Measurements from ENCODE around the gene CMTR2. TPM values are rescaled to one million over a fixed set of nuclear protein-coding genes. Genes with fewer than 3 reads are reported as not detected.

The CMTR2 gene
- total and polyA plus RNA-seq, 9 donors, result 5.6 to 26.1 (median 17.3) TPM

GRCh38 chr16:71260995-71261394, 28.2 kb downstream of the CMTR2 start:
- Histone ChIP-seq H3K9me3 (no peaks in the 10 kb centered on the region), H3K4me1 (ENCODE audit: insufficient read depth) (no peaks in the 10 kb centered on the region), H3K4me3 (no peak overlapping the region), H3K36me3 (no peaks in the 10 kb centered on the region), H3K27me3 (no peaks in the 10 kb centered on the region), H3K27ac (no peak overlapping the region)
- DNase-seq, result no peak
- TF ChIP-seq POLR2A (IDR thresholded peaks at IDR 0.05) (no peak), CTCF (IDR thresholded peaks at IDR 0.05) (no peak)
- intact Hi-C loops (cut with DNase I), result no loop called here

GRCh38 chr16:71259086-71259485, 30.1 kb downstream of the CMTR2 start:
- TF ChIP-seq POLR2A (IDR thresholded peaks at IDR 0.05) (no peak), EP300 (IDR thresholded peaks at IDR 0.05) (no peak)
- H3K9me3 ChIP-seq, result no peaks in the 10 kb centered on the region
- H3K4me1 ChIP-seq (ENCODE audit: insufficient read depth), result no peaks in the 10 kb centered on the region
- DNase-seq, result no peak
- no peaks in the 10 kb centered on the region for H3K27me3 ChIP-seq
- H3K27ac ChIP-seq, result no peak overlapping the region
- intact Hi-C loops (cut with DNase I), result no loop called here
- 73 to 78% (median 78%) methylated on average over 5 of the region's 5 CpGs for WGBS, 3 donors
- no peak overlapping the region for H3K4me3 ChIP-seq
- H3K36me3 ChIP-seq, result no peaks in the 10 kb centered on the region

- no peak for DNase-seq
- intact Hi-C loops (cut with DNase I), result no loop called here
- Histone ChIP-seq H3K4me3 (no peak overlapping the region), H3K27ac (no peak overlapping the region), H3K36me3 (no peaks in the 10 kb centered on the region), H3K9me3 (no peaks in the 10 kb centered on the region), H3K27me3 (no peaks in the 10 kb centered on the region), H3K4me1 (ENCODE audit: insufficient read depth) (no peaks in the 10 kb centered on the region)
- TF ChIP-seq EP300 (IDR thresholded peaks at IDR 0.05) (no peak), POLR2A (IDR thresholded peaks at IDR 0.05) (no peak), CTCF (IDR thresholded peaks at IDR 0.05) (no peak)
- WGBS, 3 donors, result 44 to 62% (median 51%) methylated on average over 1 of the region's 1 CpG
Measured at GRCh38 chr16:71258372-71258771, 30.8 kb downstream of the CMTR2 start.

GRCh38 chr16:71257768-71258167, 31.4 kb downstream of the CMTR2 start:
- 33 to 44% (median 41%) methylated on average over 1 of the region's 1 CpG for whole genome bisulfite sequencing, 3 donors
- no peak overlapping the region for H3K27ac ChIP-seq
- no peaks in the 10 kb centered on the region for H3K27me3 ChIP-seq
- intact Hi-C loops (cut with DNase I), result no loop called here
- no peak overlapping the region for H3K4me3 ChIP-seq
- H3K36me3 ChIP-seq, result no peaks in the 10 kb centered on the region
- H3K4me1 ChIP-seq (ENCODE audit: insufficient read depth), result no peaks in the 10 kb centered on the region
- TF ChIP-seq POLR2A (IDR thresholded peaks at IDR 0.05) (no peak), CTCF (IDR thresholded peaks at IDR 0.05) (no peak), EP300 (IDR thresholded peaks at IDR 0.05) (no peak)
- no peak for DNase-seq
- no peaks in the 10 kb centered on the region for H3K9me3 ChIP-seq

- Histone ChIP-seq H3K4me1 (ENCODE audit: insufficient read depth) (no peaks in the 10 kb centered on the region), H3K9me3 (no peaks in the 10 kb centered on the region), H3K27me3 (no peaks in the 10 kb centered on the region), H3K36me3 (no peaks in the 10 kb centered on the region), H3K4me3 (no peak overlapping the region), H3K27ac (no peak overlapping the region)
- intact Hi-C loops (cut with DNase I), result no loop called here
- WGBS, 3 donors, result 33 to 43% (median 35%) methylated on average over 6 of the region's 6 CpGs
- no peak for DNase-seq
- TF ChIP-seq POLR2A (IDR thresholded peaks at IDR 0.05) (no peak), EP300 (IDR thresholded peaks at IDR 0.05) (no peak), CTCF (IDR thresholded peaks at IDR 0.05) (no peak)
Measured at GRCh38 chr16:71255721-71256120, 33.5 kb downstream of the CMTR2 start.
